ENCODE data around the gene C16orf86.

The C16orf86 gene

GRCh38 chr16:67672739-67673662 is 6.4 kb downstream of the C16orf86 start:
- TF ChIP-seq, protein P1, sequence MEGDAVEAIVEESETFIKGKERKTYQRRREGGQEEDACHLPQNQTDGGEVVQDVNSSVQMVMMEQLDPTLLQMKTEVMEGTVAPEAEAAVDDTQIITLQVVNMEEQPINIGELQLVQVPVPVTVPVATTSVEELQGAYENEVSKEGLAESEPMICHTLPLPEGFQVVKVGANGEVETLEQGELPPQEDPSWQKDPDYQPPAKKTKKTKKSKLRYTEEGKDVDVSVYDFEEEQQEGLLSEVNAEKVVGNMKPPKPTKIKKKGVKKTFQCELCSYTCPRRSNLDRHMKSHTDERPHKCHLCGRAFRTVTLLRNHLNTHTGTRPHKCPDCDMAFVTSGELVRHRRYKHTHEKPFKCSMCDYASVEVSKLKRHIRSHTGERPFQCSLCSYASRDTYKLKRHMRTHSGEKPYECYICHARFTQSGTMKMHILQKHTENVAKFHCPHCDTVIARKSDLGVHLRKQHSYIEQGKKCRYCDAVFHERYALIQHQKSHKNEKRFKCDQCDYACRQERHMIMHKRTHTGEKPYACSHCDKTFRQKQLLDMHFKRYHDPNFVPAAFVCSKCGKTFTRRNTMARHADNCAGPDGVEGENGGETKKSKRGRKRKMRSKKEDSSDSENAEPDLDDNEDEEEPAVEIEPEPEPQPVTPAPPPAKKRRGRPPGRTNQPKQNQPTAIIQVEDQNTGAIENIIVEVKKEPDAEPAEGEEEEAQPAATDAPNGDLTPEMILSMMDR (IDR thresholded peaks at IDR 0.05), result peak; percentile 85

- TF ChIP-seq, protein P1 (IDR thresholded peaks at IDR 0.05), result no peak
Measured at GRCh38 chr16:67673712-67674580, 7.3 kb downstream of the C16orf86 start.

DNA sequence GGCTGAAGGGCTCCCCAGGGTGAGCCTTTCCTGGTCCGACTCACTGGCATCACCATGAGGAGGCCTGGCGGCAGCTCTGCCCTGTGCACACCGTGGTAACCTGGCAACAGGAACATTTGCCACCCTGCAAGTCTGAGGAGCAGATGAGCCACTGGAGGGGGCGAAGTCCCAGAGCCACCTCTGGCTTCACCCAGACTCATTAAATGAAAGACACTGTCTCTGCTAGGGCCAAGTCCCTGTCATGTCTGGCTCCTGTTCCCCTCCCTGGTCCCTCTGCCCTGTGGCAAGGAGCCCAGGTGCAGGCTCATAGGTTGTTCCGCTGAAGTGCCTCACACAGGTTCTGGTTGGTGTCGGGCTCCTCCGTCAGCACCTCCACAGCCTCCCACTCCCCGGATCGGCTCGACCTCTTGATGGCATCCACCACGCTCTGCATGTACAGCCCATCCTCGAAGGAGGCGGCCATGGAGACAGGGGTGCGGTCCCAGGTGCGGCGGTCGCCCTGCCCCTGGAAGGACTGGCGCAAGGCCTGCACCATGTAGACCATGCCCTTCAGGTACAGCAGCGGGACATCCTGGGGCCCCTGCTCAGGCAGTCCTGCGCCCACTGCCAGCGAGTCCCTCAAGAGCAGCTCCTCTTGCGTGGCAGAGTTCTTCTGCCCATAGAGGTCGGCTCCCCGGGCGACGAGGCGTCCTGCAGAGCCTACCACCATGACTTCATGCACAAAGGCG is 8.4 kb downstream of the C16orf86 start:
- TF ChIP-seq, protein P1 (IDR thresholded peaks at IDR 0.05), result no peak

GRCh38 chr16:67675579-67675935 is 8.9 kb downstream of the C16orf86 start:
- TF ChIP-seq, protein P1 (IDR thresholded peaks at IDR 0.05), result no peak

DNA sequence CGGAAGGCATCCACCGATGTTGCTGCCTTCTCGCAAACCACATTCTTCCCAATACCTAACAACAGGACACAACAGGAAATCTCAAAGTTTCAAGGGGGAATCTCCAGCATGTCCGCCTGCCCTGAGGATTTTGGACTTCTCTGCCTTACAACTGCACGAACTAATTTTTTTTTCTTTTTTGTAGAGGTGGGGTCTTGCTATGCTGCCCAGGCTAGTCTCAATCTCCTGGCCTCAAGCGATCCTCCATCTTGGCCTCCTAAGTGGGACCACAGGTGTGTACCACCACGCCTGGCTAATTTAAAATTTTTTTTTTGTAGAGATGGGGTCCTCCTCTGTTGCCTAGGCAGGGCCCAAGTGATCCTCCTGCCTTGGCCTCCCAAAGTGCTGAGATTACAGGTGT is 9.4 kb downstream of the C16orf86 start:
- TF ChIP-seq, protein P1 (IDR thresholded peaks at IDR 0.05), result no peak

GRCh38 chr16:67676516-67676915 is 9.9 kb downstream of the C16orf86 start:
- TF ChIP-seq, protein P1 (IDR thresholded peaks at IDR 0.05), result no peak

GRCh38 chr16:67676939-67677338 is 10.3 kb downstream of the C16orf86 start:
- TF ChIP-seq, protein P1 (IDR thresholded peaks at IDR 0.05), result no peak

Measured in LNCAP (cell line).